IMR-90 (cell line): Measurements from ENCODE around the gene RAD51. TPM values are rescaled to one million over a fixed set of nuclear protein-coding genes. Genes with fewer than 3 reads are reported as not detected.

Experiments used
- ATAC-seq: fragments of 200-7000 bp; cut with Tn5 transposase; 2 replicates; pipeline ENCODE4 v1.9.1; 2020; ENCODE audit warnings: low read depth, mild to moderate bottlenecking, moderate library complexity
- BruUV-seq: library from RNA; stranded (reverse); fragments of 400-500 nt; replicated peaks from 2 replicates; lab custom pipeline; 2021; lab: Mats Ljungman, UMichigan
- CTCF ChIA-PET: fragments of 300-600 bp; formaldehyde crosslinking; extraction: SDS; loops from one replicate; lab custom pipeline; 2021; ENCODE audit warnings: antibody characterized with exemption; lab: Yijun Ruan, JAX
- POLR2A ChIA-PET: fragments of 300-600 bp; sonication (Branson Sonifier 250); formaldehyde crosslinking; loops from one replicate; lab custom pipeline; 2022; ENCODE audit warnings: antibody characterized with exemption; ENCODE audit not compliant: unreplicated experiment; lab: Charles Lee
- DNase-seq: peaks from one replicate; pipeline ENCODE4 v3.0.0; 2013
- H2AFZ ChIP-seq: replicated peaks from 2 replicates; pipeline ENCODE3; 2013; ENCODE audit warnings: low read length, mild to moderate bottlenecking; ENCODE audit not compliant: poor library complexity
- H2AK5ac ChIP-seq: 2 replicates; pipeline ENCODE4 v1.6.1; 2013; ENCODE audit warnings: low read depth, low read length, inconsistent platforms
- H2AK9ac ChIP-seq: replicated peaks from 2 replicates; pipeline ENCODE3; 2013; ENCODE audit warnings: mild to moderate bottlenecking, low read depth, low read length, moderate library complexity; ENCODE audit not compliant: poor library complexity
- H2BK120ac ChIP-seq: 2 replicates; pipeline ENCODE4 v1.6.1; 2013; ENCODE audit warnings: low read depth, low read length, inconsistent platforms
- H2BK15ac ChIP-seq: 3 replicates; pipeline ENCODE4 v1.6.1; 2013; ENCODE audit warnings: low read depth, low read length, inconsistent platforms
- H2BK20ac ChIP-seq: 2 replicates; pipeline ENCODE4 v1.6.1; 2013; ENCODE audit warnings: low read depth, mild to moderate bottlenecking, inconsistent platforms, low read length, moderate library complexity
- H2BK5ac ChIP-seq: 2 replicates; pipeline ENCODE4 v1.6.1; 2013; ENCODE audit warnings: mild to moderate bottlenecking, low read depth, low read length, inconsistent platforms; ENCODE audit not compliant: poor library complexity, severe bottlenecking
- H3K14ac ChIP-seq: replicated peaks from 2 replicates; pipeline ENCODE4 v1.6.1; 2013; ENCODE audit warnings: low read depth, low read length, inconsistent platforms
- H3K18ac ChIP-seq: 2 replicates; pipeline ENCODE4 v1.6.1; 2013; ENCODE audit warnings: low read depth, low read length, control low read depth
- H3K23ac ChIP-seq: 2 replicates; pipeline ENCODE4 v1.6.1; 2013; ENCODE audit warnings: low read depth, low read length, inconsistent platforms
- H3K27ac ChIP-seq: 2 replicates; pipeline ENCODE4 v1.5.1; 2013; ENCODE audit warnings: mild to moderate bottlenecking, control low read depth, low read length; ENCODE audit not compliant: insufficient read depth
- H3K27me3 ChIP-seq: 2 replicates; pipeline ENCODE4 v1.6.1; 2013; ENCODE audit warnings: low read length; ENCODE audit not compliant: control insufficient read depth, insufficient read depth
- H3K36me3 ChIP-seq: 2 replicates; pipeline ENCODE4 v1.6.1; 2013; ENCODE audit warnings: low read length, mixed read lengths; ENCODE audit not compliant: control insufficient read depth, insufficient read depth
- H3K4ac ChIP-seq: 2 replicates; pipeline ENCODE4 v1.6.1; 2013; ENCODE audit warnings: low read depth, low read length, inconsistent platforms
- H3K4me1 ChIP-seq: 2 replicates; pipeline ENCODE4 v1.6.1; 2013; ENCODE audit warnings: low read length, mixed read lengths; ENCODE audit not compliant: control insufficient read depth, insufficient read depth
- H3K4me2 ChIP-seq: 2 replicates; pipeline ENCODE4 v1.6.1; 2013; ENCODE audit warnings: low read depth, mild to moderate bottlenecking, control low read depth, low read length, moderate library complexity
- H3K4me3 ChIP-seq: 2 replicates; pipeline ENCODE4 v1.5.1; 2013; ENCODE audit warnings: low read depth, mild to moderate bottlenecking, control low read depth, low read length, moderate library complexity; ENCODE audit not compliant: insufficient read depth
- H3K56ac ChIP-seq: 2 replicates; pipeline ENCODE4 v1.6.1; 2013; ENCODE audit warnings: low read length, inconsistent platforms; ENCODE audit not compliant: insufficient read depth; ENCODE audit errors: extremely low read depth
- H3K79me1 ChIP-seq, 2 experiments: 2 replicates each; pipeline ENCODE4 v1.6.1; 2013; ENCODE audit warnings: low read length in 2 of 2, inconsistent platforms in 1 of 2, low read depth in 1 of 2
- H3K9ac ChIP-seq: 2 replicates; pipeline ENCODE4 v1.6.1; 2013; ENCODE audit warnings: low read depth, low read length, control low read depth
- H3K9me1 ChIP-seq: 2 replicates; pipeline ENCODE4 v1.6.1; 2013; ENCODE audit warnings: low read length, inconsistent platforms; ENCODE audit not compliant: insufficient read depth
- H3K9me3 ChIP-seq: 2 replicates; pipeline ENCODE4 v1.6.1; 2013; ENCODE audit warnings: low read length; ENCODE audit not compliant: control insufficient read depth, insufficient read depth
- H4K20me1 ChIP-seq: 2 replicates; pipeline ENCODE4 v1.6.1; 2013; ENCODE audit warnings: low read length, inconsistent platforms; ENCODE audit not compliant: insufficient read depth
- H4K5ac ChIP-seq: 2 replicates; pipeline ENCODE4 v1.6.1; 2013; ENCODE audit warnings: mild to moderate bottlenecking, low read depth, low read length, control low read depth
- H4K8ac ChIP-seq, 2 experiments: 2 replicates each; pipeline ENCODE4 v1.6.1; 2013; ENCODE audit warnings: low read depth in 2 of 2, low read length in 2 of 2, control low read depth in 1 of 2, inconsistent platforms in 1 of 2
- H4K91ac ChIP-seq: 2 replicates; pipeline ENCODE4 v1.6.1; 2013; ENCODE audit warnings: low read depth, low read length, inconsistent platforms; ENCODE audit not compliant: insufficient read depth
- ELK1 ChIP-seq: fragments of 150-350 bp; IDR thresholded peaks from 2 replicates; pipeline ENCODE4 v1.6.1; 2016; ENCODE audit warnings: low read depth, mild to moderate bottlenecking, low read length, moderate library complexity, borderline replicate concordance
- MAFK ChIP-seq: IDR thresholded peaks from 2 replicates; pipeline ENCODE4 v1.6.1; 2012; ENCODE audit warnings: low read depth, low read length, improper control_type of control experiment
- MXI1 ChIP-seq: IDR thresholded peaks from 2 replicates; pipeline ENCODE4 v1.6.1; 2012; ENCODE audit warnings: low read depth, mild to moderate bottlenecking, low read length, moderate library complexity, borderline replicate concordance
- NFE2L2 ChIP-seq: fragments of 150-350 bp; IDR thresholded peaks from 2 replicates; pipeline ENCODE4 v1.6.1; 2016; ENCODE audit warnings: low read depth, mild to moderate bottlenecking, low read length
- RAD21 ChIP-seq: IDR thresholded peaks from 2 replicates; pipeline ENCODE4 v1.6.1; 2012; ENCODE audit warnings: low read length, improper control_type of control experiment
- RCOR1 ChIP-seq: IDR thresholded peaks from 2 replicates; pipeline ENCODE4 v1.6.1; 2012; ENCODE audit warnings: mild to moderate bottlenecking, low read length, improper control_type of control experiment; ENCODE audit not compliant: insufficient replicate concordance
- RFX5 ChIP-seq: IDR thresholded peaks from 2 replicates; pipeline ENCODE4 v1.8.0; 2012; ENCODE audit warnings: low read depth, mild to moderate bottlenecking, low read length, moderate library complexity
- USF2 ChIP-seq: fragments of 150-350 bp; IDR thresholded peaks from 2 replicates; pipeline ENCODE4 v1.6.1; 2017; ENCODE audit warnings: mild to moderate bottlenecking, antibody characterized with exemption, low read length, low read depth
- WGBS, 2 experiments: methylation state at CpG; one replicate each; pipeline versions ENCODE4 v1.1.5 to v1.1.7; 2013; ENCODE audit warnings: missing lambda C conversion rate in 2 of 2; ENCODE audit not compliant: insufficient read length in 1 of 2; ENCODE audit errors: extremely low coverage in 2 of 2; 5-methylcytosine and 5-hydroxymethylcytosine counted together
- dilution Hi-C: fragments of 300-500 bp; cut with HindIII; formaldehyde crosslinking; loops from one replicate; pipeline ENCODE4 v1.14.3; 2018; ENCODE audit warnings: low sequenced_read_pairs; ENCODE audit not compliant: unreplicated experiment
- in situ Hi-C: fragments of 300-500 bp; cut with MboI; formaldehyde crosslinking; loops from 3 replicates; pipeline ENCODE4 v1.14.3; 2019; ENCODE audit warnings: low sequenced_read_pairs, inconsistent platforms, mixed read lengths
- intact Hi-C: fragments of 100-400 bp; cut with micrococcal nuclease; formaldehyde crosslinking; loops from 2 replicates; pipeline ENCODE4 v1.10.0; 2022
- polyA plus RNA-seq, 3 experiments: library from polyadenylated mRNA; depleted of rRNA; stranded (reverse); fragments of >200 nt; gene quantifications; 2 replicates each; pipeline ENCODE4 v1.2.3, GENCODE V29; 2012; ENCODE audit warnings: low replicate concordance in 1 of 3
- total RNA-seq: library from RNA; depleted of rRNA; stranded (reverse); fragments of >200 nt; gene quantifications from 2 replicates; pipeline ENCODE4 v1.2.3, GENCODE V29; 2012

RAD51 gene
- total and polyA plus RNA-seq, 2 of the 4 experiments (the other 2 are of a cell fraction) = 6.8 to 8.4 TPM

GRCh38 chr15:40660686-40661085 lies 34.3 kb upstream of the RAD51 start:
- DNase-seq = no peak
- Histone ChIP-seq H2BK15ac (no peak overlapping the region), H3K27ac (no peak overlapping the region), H2BK20ac (no peak overlapping the region), H3K4me2 (no peak overlapping the region), H2AFZ (no peak overlapping the region), H3K18ac (no peak overlapping the region), H3K56ac (no peak overlapping the region), H3K4me3 (no peak overlapping the region), H3K27me3 (no peaks in the 10 kb centered on the region), H3K9me3 (no peaks in the 10 kb centered on the region), H2BK120ac (no peak overlapping the region), H3K4me1 (no peaks in the 10 kb centered on the region), H4K8ac (no peak overlapping the region), H2BK5ac (no peak overlapping the region), H2AK9ac (no peak overlapping the region), H3K14ac (no peak overlapping the region), H3K23ac (no peak overlapping the region), H4K5ac (no peak overlapping the region), H3K79me1 (no peaks in the 10 kb centered on the region), H3K9ac (no peak overlapping the region), H4K20me1 (no peaks in the 10 kb centered on the region), H3K9me1 (no peaks in the 10 kb centered on the region), H3K36me3 (no peaks in the 10 kb centered on the region), H4K91ac (no peak overlapping the region), H2AK5ac (no peak overlapping the region), H3K4ac (no peak overlapping the region)
- in situ Hi-C loops = no loop called here
- intact Hi-C loops = no loop called here
- ChIA-PET CTCF (no interaction called here), POLR2A (no interaction called here)
- ATAC-seq = no peak
- TF ChIP-seq RAD21 (no peak), RFX5 (no peak), MAFK (no peak), MXI1 (no peak), USF2 (no peak), NFE2L2 (no peak), RCOR1 (no peak), ELK1 (no peak)
- dilution Hi-C loops = no loop called here
- no TSS peak for BruUV-seq
- no CpG with 5 or more reads among the region's 5 CpGs for WGBS, 2 experiments
